Vagina (tissue), 2 donors: Measurements from ENCODE around the gene GSTM2.

ENCODE experiments used
- CTCF ChIP-seq, 3 experiments: fragments of 450-650 bp in 2 of 3; fragments of 200-600 bp in 1 of 3; sonication (generic) in 1 of 3; IDR thresholded peaks; one replicate each; pipeline ENCODE4 v1.5.1; 2017 to 2019; ENCODE audit warnings: antibody characterized with exemption in 3 of 3, mild to moderate bottlenecking in 2 of 3, moderate library complexity in 2 of 3
- POLR2A ChIP-seq, 2 donors: fragments of 450-650 bp; IDR thresholded peaks; one replicate each; pipeline ENCODE4 v1.6.1; 2017; ENCODE audit warnings: antibody characterized with exemption in 2 of 2, mild to moderate bottlenecking in 2 of 2, moderate library complexity in 2 of 2

- TF ChIP-seq CTCF (IDR thresholded peaks at IDR 0.05): no peak
- TF ChIP-seq POLR2A (IDR thresholded peaks at IDR 0.05): no peak
These were observed 42.0 kb upstream of the GSTM2 start for GRCh38 chr1:109625601-109626560.
